OCI-LY3 (cell line): ENCODE data around the gene PGGHG.
"Not testable (repeated sequence)": the region's sequence is repeated elsewhere in the genome, so short reads cannot be mapped to it uniquely, and the experiment has no call there.

Experiments
- EZH2phosphoT487 ChIP-seq: fragments of 200-600 bp; shearing (Covaris generic); IDR thresholded peaks from 2 replicates; pipeline ENCODE4 v1.6.1; 2018; ENCODE audit warnings: antibody characterized with exemption, mixed run types, low read depth
- TF ChIP-seq, protein P1 (sequence below): fragments of 200-600, 300-600 bp; sonication (generic); IDR thresholded peaks from 2 replicates; pipeline ENCODE4 v1.5.1; 2014; ENCODE audit warnings: antibody characterized with exemption, low read length, low read depth

DNA sequence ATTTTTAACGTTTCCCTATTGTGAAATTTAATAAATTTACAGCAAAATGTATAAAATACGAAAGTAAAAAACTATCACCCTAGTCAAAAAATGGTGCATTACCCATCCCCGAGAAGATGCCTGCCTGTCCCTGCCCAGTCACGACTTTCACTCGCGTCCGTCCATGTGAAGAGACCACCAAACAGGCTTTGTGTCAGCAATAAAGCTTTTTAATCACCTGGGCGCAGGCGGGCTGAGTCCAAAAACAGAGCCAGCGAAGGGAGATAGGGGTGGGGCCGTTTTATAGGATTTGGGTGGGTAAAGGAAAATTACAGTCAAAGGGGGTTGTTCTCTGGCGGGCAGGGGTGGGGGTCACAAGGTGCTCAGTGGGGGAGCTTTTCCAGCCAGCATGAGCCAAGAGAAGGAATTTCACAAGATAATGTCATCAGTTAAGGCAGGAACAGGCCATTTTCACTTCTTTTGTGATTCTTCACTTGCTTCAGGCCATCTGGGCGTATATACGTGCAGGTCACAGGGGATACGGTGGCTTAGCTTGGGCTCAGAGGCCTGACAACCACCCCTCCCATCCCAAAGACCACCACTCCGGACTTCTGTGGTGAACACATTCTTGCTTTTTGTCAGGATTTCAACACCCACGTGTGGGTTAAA lies 44.8 kb downstream of the PGGHG start:
- TF ChIP-seq, protein P1, sequence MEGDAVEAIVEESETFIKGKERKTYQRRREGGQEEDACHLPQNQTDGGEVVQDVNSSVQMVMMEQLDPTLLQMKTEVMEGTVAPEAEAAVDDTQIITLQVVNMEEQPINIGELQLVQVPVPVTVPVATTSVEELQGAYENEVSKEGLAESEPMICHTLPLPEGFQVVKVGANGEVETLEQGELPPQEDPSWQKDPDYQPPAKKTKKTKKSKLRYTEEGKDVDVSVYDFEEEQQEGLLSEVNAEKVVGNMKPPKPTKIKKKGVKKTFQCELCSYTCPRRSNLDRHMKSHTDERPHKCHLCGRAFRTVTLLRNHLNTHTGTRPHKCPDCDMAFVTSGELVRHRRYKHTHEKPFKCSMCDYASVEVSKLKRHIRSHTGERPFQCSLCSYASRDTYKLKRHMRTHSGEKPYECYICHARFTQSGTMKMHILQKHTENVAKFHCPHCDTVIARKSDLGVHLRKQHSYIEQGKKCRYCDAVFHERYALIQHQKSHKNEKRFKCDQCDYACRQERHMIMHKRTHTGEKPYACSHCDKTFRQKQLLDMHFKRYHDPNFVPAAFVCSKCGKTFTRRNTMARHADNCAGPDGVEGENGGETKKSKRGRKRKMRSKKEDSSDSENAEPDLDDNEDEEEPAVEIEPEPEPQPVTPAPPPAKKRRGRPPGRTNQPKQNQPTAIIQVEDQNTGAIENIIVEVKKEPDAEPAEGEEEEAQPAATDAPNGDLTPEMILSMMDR = not testable (repeated sequence)
- not testable (repeated sequence) for TF ChIP-seq EZH2phosphoT487
